ENCODE measurements around the gene HPCAL1. TPM values are rescaled to one million over a fixed set of nuclear protein-coding genes. Genes with fewer than 3 reads are reported as not detected.

The HPCAL1 gene
- polyA plus RNA-seq, 3 donors: 30.0 to 44.2 (median 37.2) TPM

DNA sequence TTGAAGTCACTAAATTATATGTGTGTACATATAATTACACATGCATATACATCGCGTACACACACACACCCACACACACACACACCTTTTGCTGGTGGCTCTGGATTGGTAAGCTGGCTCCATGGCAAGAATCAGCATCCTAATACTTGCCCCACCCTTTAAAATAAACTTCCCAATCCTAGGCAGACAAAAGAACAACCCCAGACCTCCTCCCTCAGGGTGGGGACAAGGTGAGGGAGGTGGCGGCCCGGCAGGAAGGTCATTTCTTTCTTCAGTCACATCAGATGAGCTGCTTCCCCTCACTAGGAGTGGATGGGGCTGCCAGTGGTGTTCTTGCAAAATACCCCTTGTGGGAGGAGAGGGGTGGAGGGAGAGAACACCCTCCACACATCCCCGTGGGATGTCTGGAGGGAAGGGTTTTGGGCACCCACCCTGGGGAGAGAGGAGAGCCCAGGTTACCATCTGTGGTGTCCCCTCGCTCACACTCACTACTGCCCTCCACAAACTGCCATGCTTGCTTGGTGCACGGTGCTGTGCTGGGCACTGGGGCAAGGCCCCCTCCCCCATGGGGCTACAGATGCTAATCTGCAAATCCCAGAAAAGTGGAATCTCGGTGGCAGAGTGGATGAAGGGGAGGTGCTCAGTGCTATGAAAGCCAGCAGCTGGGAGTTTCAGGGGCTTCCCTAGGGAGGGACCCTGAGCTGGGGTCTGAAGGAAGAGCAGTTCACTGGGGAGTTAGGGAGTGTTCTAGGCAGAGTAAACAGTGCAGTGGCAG, 81.4 kb downstream of the HPCAL1 start:
- 46 to 71% (median 53%) methylated on average over 8 of the region's 8 CpGs for WGBS, 3 donors
- no peak overlapping the region for H3K27ac ChIP-seq (ENCODE audit: low read depth, low read length)

DNA sequence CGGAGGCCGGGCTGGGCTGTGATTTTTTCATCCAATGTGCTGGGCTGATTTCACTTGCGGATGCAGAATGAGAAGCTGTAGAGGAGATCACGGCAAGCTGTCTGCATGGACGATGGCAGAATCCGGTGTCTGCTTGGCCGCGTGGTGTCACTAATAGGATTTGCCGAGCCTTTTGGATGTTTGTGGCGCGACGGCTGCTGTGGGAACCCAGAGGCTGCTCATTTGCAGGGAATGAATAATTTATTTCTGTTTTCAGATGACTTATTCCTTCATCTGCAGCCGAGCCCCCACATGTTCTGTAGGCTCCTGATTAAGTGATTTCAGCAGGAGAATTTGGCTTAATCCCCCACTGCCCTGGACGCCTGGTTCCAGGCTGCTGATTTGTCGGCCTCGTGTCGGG, 82.8 kb downstream of the HPCAL1 start:
- WGBS, 3 donors: 86 to 90% (median 90%) methylated on average over 17 of the region's 17 CpGs
- no peak overlapping the region for H3K27ac ChIP-seq (ENCODE audit: low read depth, low read length)

DNA sequence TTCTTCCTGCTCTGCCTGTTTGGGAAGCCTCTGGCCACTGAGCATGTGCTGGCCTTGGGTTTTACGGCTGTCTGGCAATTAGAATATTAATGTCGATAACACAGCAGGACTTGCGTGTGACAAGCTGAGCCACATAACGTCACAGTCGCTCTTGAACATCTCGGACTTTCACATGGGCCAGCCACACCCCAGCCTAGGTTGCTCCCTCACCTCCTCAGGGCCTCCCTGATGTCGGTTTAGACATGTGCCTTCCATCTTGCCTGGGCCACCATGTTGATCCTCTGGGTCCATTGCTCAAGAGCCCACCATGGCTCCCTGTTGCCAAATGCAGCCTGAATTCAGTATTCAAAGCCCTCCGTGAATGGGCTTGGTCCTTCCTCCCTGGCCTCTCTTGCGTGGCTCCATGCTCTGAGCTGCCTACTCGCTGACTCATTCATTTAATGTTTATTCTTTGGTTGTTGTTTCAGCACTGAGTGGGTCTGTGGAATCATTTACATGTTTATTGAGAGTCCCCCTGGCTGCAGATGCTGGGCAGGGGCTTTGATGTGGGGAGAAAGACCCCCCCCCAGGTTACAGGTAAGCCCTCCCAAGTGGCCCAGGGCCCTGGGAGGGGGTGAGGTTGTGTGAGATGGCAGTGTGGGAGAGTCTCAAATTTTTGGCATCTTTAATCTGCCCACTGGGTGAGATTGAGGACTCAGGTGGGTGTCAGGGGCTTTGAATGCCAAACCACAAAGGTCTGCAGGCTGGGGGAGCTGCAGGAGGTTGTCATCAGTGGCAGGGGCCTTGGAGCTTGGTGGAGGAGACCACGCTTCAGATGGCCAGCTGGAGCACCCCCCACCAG, 83.4 kb downstream of the HPCAL1 start:
- no peak overlapping the region for H3K27ac ChIP-seq (ENCODE audit: low read depth, low read length)
- 79 to 86% (median 81%) methylated on average over 11 of the region's 11 CpGs for WGBS, 3 donors

DNA sequence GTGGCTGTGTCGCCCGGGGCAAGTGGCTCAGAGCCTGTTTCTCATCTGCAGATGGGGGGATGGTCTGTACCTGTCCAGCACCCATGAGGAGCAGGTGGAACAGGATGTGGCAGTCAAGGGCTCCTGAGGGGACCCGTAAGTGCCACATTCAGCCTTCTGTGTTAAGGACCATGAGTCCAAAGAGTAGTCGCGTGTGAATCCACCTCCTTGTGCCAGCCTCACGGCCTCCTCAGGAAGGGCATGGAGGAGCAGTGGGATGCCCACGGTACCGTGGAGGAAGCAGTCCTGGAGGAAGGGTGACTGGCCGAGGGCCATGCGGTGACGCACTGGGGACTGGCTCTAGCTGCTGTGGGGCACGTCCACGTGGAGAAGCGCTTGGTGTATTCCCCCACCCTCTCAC, 84.3 kb downstream of the HPCAL1 start:
- 79 to 80% (median 80%) methylated on average over 14 of the region's 14 CpGs for WGBS, 3 donors
- no peak overlapping the region for H3K27ac ChIP-seq (ENCODE audit: low read depth, low read length)

DNA sequence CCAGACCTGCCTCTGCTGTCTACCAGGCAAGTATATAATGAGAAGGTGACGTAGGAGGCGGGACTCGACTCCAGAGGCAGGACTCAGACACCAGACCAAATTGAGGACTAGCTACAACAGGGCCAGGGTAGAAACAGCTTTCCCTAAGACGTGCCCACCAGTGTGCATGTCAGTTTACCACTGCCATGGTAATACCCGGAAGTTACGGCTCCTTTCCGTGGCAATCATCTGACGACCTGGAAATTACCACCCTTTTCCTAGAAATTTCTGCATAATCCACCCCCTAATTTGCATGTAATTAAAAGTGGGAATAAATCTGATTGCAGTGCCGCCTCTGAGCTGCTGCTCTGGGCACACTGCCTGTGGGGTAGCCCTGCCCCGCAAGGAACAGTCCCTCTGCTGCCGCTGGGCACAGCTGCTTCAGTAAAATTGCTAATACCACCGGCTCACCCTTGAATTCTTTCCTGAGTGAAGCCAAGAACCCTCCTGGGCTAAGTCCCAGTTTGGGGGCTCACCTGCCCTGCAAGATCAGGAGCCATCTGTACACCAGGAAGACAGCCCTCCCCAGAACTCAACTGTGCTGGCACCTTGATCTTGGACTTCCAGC, 86.4 kb downstream of the HPCAL1 start:
- 91 to 92% (median 91%) methylated on average over 12 of the region's 12 CpGs for WGBS, 3 donors
- no peak overlapping the region for H3K27ac ChIP-seq (ENCODE audit: low read depth, low read length)

DNA sequence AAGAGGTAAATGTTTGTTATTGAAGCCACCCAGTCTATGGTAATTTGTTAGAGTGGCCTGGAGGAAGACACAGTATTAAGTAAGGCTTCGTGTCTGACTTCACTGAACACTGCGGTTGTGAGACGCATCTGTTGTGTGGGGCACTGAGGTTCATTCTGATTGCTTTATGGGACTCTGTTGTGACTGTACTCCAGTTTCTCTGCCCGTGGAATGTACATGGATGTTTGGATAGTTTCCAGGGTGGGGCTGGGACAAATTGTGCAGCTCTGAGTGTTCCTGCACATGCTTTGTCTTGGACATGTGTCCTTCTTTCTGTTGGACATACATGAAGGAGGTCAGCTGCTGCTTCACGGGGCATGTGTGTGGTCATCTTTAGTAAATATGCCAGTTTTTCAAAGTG, 86.9 kb downstream of the HPCAL1 start:
- WGBS, 3 donors: 72 to 76% (median 76%) methylated on average over 5 of the region's 5 CpGs
- H3K27ac ChIP-seq (ENCODE audit: low read depth, low read length): no peak overlapping the region

DNA sequence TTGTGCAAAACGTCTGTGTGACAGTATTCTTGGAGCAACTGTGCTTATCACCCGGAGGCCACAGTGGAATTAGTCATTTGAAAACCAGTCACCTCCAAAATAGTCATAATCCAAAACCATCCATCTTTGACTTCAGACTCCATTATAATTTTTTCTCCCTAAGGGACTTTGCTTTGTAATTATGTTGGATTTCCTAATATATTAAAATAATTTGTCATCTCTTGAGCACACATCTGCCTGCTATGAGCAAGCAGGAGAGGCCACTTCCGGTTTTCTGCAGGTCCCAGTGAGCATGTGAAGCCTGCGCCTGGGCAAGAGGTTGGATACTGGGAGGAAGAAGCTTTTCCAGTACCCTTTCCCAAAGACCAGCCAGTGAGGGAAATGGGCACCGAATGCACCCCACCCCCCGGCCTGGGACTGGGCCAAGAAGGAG, 87.7 kb downstream of the HPCAL1 start:
- H3K27ac ChIP-seq (ENCODE audit: low read depth, low read length): no peak overlapping the region
- WGBS, 3 donors: 55 to 64% (median 60%) methylated on average over 6 of the region's 6 CpGs

DNA sequence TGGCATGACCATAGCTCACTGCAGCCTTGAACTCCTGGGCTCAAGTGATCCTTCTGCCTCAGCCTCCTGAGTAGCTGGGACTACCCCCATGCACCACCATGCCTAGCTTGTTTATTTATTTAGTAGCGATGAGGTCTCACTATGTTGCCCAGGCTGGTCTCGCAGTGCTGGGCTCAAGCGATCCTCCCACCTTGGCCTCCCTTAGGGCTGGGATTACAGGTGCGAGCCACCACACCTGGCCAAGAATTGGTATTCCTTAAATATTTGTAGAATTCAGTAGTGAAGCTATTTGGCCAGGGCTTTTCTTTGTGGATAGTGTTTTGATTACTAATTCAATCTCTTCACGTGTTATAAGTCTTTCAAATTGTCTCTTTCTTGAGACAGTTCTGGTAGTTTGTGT, 89.4 kb downstream of the HPCAL1 start:
- H3K27ac ChIP-seq (ENCODE audit: low read depth, low read length): no peak overlapping the region
- 92 to 96% (median 94%) methylated on average over 5 of the region's 5 CpGs for WGBS, 3 donors

DNA sequence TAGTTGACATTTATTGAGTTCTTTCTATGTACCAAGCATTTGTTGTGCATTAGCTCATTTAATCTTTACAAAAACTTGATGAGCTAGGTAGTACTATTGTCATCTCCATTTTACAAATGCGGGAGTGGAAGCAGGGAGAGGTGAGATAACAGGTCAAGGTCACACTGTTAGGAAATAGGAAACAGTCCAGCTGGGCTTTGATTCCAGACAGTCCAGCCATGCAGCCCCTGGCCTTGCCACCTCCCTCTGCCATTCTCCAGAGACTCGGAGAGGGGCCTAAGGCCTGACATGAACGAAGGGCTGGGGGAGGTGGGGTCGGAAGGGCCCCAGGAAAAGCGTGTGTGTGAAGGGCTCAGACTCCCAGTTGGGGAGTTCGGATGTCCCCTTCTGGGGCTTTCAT, 89.8 kb downstream of the HPCAL1 start:
- 55 to 77% (median 68%) methylated on average over 6 of the region's 6 CpGs for WGBS, 3 donors

DNA sequence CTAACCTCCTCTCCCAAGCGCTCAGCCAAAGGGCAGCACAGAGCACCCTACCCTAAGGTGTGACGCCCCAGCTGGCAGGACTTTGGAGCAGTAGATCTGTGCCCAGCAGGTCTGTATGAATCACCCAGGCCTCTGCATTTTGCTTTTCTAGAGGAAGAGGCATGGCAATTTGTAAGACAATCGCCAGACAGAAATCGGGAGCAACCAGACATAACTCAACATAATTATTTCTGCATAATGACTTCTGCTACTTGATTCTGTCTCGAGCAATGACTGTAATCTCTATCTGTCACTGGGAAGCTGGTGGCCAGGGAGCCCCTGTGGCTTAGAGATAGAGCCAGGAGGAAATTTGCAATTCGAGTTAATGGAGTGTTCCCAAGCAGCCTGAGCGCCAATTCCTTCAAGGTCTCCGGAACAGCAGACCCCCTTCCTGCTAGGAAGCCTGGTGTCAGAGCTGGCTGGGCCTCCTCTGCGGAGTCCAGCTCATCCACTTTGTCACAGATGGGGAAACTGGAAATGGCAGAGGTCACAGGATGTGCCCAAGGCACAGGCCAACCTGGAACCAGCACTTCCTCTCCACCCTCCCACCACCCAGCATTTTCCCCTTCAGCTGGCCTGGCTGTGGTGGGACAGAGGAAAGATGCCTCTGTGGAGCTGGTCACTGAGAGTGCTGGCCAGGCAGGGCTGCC, 90.4 kb downstream of the HPCAL1 start:
- WGBS, 3 donors: 61 to 69% (median 68%) methylated on average over 9 of the region's 9 CpGs
- H3K27ac ChIP-seq (ENCODE audit: low read depth, low read length): no peak overlapping the region

More for the DNA sequence above, 89.8 kb downstream of the HPCAL1 start:
- H3K27ac ChIP-seq (ENCODE audit: low read depth, low read length): no peak overlapping the region

DNA sequence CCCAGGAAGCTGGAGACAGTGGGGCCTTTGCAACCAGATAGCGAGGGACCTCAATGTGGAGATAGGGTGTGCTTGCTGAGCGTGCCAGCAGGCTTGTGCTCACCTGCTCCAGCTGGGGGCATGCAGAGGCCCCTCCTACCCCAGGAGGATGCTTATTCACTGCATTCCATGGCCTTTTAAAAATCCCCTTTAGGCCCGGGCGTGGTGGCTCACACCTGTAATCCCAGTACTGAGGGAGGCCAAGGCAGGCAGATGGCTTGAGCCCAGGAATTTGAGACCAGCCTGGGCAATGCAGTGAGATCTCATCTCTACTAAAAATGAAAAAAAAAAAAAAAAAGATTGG, 90.9 kb downstream of the HPCAL1 start:
- H3K27ac ChIP-seq (ENCODE audit: low read depth, low read length): no peak overlapping the region
- WGBS, 3 donors: 86 to 91% (median 90%) methylated on average over 4 of the region's 4 CpGs

DNA sequence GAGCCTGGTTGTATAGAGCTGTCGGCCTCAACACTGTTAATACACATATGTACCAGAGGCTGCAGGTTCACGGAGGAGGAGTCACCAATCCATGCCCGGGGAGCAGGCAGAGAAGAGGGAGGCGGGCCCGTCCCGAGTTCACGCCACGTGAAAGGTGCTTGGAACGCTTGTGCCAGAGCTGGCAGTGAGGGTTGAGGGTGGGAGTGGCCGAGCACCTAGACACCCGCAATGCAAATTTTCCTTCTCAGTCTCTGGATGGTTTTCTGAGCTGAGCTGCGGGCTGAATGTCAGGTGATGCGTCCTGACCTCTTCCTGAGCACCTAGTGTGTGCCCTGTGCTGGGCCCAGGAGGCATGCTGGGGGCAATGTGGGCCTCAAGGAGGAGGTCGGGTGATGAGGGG, 93.2 kb downstream of the HPCAL1 start:
- WGBS, 3 donors: 62 to 85% (median 79%) methylated on average over 14 of the region's 14 CpGs
- H3K27ac ChIP-seq (ENCODE audit: low read depth, low read length): no peak overlapping the region

DNA sequence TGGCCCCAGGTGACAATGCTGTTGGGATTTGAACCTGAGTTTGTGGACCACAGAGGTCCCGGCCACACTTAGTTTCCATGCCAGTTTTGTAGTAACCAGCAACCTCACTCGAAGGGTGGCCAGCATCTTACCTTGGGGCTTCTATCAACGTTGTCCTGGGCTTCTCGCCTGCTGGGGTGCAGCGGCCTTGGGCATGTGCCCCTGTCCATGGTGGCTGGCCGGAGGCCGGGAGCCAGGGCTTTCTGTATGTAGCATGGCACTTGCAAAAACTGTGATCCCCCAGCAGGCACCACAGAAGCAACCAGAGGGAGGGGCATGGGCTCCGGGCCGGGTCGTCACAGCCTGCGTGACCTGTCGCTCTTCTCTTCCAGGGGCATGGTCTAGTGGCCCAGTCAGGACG, 93.8 kb downstream of the HPCAL1 start:
- H3K27ac ChIP-seq (ENCODE audit: low read depth, low read length): no peak overlapping the region
- 77 to 92% (median 88%) methylated on average over 13 of the region's 13 CpGs for WGBS, 3 donors

DNA sequence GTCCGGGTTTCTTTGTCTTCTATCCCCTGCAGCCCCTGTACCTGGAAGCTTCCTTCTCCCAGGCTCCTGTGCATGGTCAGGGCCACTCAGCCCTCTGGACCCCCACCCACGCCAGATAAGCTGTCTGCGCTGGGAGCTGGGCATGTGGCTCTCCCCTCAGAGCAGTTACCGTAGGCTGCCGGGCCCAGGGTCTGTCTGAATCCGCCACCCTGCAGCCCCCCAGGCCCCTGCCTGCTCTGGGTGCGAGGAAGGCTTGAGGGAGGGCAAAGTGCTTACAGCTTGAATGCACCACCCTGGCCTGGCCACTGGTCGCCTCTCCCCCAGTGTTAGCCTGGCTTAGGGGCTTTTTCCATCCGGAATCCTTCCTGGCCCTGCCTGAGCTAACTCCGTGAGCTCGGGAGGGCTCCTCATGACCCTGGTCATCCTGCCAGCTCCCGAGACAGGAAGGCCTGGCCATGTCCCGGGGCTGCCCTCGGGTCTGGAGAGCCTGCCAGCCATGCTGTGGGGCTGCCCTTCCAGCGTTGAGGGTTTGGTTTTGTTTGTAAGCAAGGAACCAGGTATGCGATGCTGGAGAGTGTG, 94.7 kb downstream of the HPCAL1 start:
- WGBS, 3 donors: 82 to 84% (median 82%) methylated on average over 15 to 16 of the region's 16 CpGs
- no peak overlapping the region for H3K27ac ChIP-seq (ENCODE audit: low read depth, low read length)

DNA sequence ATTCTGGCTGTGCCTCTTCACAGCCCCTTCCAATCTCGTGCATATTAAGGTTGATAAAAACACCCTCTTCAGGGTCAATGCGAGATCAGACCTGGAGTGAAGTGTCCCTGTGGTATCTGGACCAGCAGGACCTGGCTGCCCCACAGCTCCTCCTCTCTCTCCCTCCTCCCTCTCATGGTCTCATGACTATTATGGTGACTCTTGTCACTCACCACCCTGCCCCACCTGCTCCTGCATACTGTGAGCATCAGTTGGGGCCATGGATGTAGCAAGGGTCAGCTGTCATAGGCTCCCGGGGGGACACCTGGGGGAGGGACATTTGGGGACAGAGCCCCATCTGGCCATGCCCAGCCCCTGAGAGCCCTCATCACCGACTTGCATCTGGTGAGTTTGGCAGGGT, 95.2 kb downstream of the HPCAL1 start:
- 62 to 77% (median 71%) methylated on average over 4 of the region's 4 CpGs for WGBS, 3 donors
- no peak overlapping the region for H3K27ac ChIP-seq (ENCODE audit: low read depth, low read length)

DNA sequence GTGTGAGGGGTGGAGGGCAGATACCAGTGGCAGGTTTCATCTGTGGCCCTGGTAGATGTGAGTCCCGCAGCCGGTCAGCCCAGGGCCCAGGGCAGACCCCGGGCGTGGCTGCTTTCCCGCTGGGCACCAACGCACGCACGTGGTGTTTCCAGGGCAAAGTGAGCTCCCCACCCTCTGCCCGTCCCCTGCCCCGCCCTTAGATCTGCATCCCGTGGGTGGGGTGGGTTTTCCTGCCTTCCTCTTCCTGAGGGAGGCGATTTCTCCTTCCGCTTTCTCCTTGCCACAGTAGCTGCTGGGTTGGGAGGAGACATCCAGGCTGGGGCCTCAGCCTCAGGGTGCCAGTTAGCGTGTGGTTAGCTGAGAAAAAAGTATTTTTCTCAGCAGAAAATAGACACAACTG, 95.8 kb downstream of the HPCAL1 start:
- 45 to 85% (median 46%) methylated on average over 14 of the region's 14 CpGs for WGBS, 3 donors
- H3K27ac ChIP-seq (ENCODE audit: low read depth, low read length): no peak overlapping the region

DNA sequence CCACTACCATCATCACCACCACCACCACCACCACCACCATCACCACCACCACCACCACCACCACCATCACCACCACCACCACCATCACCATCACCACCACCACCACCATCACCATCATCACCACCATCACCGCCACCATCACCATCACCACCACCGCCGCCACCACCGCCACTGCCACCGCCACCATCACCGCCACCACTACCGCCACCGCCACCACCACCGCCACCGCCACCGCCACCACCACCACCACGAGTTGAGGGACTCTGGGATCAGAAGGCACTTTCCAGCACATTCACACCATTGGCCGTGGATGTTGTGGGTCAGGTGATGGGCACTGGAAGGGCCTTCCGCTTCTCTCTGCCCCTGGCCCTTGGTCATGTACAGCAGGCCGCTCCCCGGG, 96.7 kb downstream of the HPCAL1 start:
- WGBS, 3 donors: 86 to 91% (median 86%) methylated on average over 8 to 13 of the region's 16 CpGs
- H3K27ac ChIP-seq (ENCODE audit: low read depth, low read length): no peak overlapping the region

DNA sequence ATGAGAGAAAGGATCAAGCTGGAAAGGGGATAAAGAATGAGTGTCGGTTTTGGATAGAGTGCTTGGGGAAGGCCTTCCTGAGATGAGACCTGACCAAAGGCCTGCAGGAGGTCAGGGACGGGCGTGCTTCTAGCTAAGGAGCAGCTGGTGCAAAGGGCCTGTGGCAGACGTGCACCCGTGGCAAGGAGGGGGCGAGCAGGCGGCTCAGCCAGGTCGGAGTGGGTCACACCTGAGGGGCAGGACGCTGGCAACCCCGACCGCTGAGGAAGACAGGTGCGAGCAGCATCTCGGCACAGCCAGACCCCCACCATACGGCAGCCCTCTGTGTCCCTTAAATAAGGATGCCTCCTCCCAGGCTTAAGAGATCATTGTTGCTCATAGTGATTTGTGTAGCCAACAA, 97.3 kb downstream of the HPCAL1 start:
- 89 to 90% (median 90%) methylated on average over 14 of the region's 14 CpGs for WGBS, 3 donors
- H3K27ac ChIP-seq (ENCODE audit: low read depth, low read length): no peak overlapping the region

All from adipose tissue (tissue), 3 donors.